ENCODE data around the gene COL21A1.

The COL21A1 gene

DNA sequence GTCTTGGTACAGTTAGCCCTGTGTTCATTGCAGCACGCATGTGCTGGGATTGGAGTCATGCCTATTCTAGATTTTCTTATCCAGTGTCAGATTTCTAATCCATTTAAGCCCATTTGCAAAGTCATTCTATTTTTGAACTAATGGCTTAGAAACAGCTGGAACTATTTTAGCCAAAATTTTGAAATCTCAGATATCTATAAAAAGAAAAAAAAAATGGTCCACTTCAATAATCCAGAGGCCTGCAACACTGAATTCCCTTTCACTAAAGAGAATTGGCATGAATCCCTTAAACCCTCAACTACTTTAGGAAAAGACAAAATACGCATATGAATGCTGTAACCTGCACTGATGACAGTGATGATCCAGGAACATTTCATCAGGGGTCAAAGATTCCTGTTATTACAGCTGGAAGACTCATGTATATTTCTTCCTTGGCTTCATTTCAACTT, 1.5 kb downstream of the COL21A1 start:
- no peak for DNase-seq (ENCODE audit: low read depth)

DNA sequence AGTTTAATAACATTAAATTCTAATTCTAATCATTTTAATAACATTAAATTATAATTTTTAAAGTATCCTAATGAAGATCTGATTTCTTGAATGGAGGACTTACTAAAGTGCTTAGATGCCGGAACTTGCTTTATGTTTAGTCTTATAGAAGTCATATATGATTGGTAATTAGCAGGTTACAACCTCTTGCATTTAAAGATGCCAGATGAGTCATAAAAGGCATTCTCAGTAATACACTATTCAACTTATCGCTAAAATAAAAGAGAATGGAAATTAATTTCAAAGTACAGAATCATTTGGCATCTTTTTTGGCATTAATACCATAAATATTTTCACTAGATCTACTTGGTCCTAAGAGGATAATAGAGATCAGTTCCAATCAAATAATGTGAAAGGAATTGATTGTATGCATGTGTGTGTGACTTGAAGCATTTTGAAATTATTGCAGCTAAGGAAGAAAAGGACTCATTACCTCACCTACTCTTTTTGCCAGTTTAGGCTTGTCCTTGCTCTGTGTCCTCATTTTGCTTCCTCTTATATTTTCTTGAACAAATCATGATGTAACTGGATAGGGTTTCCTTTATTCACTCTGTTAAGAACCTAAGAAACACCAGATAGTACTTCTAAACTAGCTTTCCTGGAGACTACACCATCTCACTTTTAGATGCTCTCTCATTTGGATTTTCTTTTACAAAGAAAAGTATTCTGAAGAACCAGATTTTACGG, 2.7 kb downstream of the COL21A1 start:
- DNase-seq (ENCODE audit: low read depth), result no peak

DNA sequence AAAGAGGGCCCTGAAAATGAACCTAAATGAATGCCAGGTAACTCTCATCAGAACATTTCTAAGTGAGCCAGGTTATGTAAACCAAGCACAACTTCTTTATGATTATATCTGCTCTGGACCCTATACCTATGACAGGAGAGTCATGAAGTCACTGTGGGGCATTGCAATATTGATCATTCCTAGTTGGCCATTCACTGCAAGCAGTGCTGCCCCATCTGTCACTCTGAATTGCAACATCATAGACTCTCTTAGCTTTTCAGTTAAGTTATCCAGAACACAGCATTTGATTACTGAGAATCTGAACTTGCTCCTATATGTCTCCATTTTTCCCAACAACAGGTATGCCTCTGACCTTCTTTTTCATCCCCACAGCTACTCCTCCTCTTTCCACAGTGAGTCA, 3.3 kb downstream of the COL21A1 start:
- DNase-seq (ENCODE audit: low read depth), result no peak

DNA sequence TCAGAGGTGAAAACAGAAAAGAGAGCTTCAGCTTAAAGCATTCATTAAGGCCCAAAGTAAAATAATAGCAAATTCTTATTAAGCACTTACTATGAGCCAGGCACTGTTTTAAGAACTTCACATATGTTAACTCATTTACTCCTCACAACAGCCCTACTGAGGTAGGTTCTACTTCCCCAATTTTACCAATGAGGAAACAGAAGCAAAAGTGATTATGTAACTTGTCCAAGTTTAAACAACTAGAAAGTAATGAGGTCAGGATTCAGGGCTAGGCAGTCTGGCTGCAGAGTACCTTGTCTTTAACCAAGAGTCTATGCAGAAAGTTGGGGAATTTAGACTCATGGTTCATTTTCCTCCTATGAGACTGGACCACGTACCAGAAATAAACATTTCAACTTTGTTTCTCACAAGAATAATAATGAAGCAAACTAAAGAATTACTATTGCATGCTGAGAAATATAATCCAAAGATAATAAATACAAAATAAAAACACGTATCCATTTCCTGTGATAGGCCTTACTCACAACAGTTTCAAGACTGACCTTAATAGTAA, 3.8 kb downstream of the COL21A1 start:
- no peak for DNase-seq (ENCODE audit: low read depth)

DNA sequence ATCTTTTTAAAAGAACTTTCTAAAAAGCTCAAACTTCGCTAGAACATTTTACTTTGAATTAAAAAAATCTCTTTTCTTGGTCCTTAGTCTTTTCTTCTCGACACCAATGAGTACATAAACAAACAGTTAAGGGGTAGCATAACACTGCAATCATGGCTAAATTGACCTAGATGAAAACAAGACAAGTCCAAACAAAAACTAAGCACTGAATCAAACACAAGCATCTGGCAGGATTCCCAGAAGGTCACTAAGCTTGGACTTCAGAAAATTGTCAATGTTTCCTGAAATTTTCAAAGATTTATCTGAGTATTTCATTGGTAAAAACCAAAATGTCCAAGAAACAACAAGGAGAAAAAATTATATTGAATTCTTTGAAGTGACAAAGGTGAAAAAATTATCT, 5.0 kb downstream of the COL21A1 start:
- DNase-seq (ENCODE audit: low read depth), result no peak

DNA sequence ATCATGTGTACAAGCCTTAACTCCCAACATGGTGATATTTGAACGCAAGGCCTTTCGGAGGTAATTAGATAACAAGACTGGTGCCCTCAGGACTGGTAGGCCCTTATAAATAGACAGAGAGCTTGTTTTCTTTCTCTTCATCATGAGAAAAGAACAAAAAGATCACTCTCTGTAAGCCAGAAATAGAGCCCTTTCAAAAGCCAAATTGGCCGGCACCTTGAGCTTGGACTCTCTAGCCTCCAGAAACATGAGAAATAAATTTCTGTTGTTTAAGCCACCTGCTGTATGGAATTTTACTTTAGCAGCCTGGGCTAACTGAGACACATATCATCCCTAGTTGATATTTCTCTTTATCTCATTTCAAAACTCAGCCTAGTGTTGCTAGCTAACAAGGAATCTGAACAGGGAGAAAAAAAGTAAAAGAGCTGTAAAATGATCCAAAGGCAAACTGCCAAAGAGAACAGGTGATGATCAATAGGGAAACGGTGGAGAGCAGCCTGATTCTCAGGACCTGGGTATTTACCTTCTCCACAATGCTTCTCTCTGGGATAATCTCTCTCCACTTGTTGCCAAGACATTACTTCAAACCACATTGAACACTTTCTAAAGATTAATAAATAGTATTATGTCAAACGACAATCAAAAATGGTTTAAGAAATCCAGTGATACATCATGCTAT, 6.1 kb downstream of the COL21A1 start:
- DNase-seq (ENCODE audit: low read depth), result no peak

DNA sequence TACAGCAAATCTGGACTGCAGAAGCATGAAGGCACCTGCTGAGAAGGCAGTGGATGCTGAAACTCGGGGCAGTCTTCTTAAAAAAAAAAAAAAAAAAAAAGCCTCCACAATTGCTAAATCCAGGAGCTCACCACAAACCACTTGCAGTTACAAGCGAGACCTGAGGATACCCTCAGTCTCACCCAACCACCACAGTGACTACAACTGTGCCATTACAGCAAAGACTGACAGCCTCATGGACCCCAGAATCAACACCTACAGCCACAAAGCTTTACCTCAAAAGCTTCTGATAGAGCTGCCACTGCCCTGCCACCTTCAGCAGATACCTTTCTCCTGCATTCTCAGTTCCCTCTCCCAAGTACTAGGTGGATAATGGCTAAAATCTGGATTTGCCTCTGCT, 9.0 kb downstream of the COL21A1 start:
- DNase-seq (ENCODE audit: low read depth), result no peak

DNA sequence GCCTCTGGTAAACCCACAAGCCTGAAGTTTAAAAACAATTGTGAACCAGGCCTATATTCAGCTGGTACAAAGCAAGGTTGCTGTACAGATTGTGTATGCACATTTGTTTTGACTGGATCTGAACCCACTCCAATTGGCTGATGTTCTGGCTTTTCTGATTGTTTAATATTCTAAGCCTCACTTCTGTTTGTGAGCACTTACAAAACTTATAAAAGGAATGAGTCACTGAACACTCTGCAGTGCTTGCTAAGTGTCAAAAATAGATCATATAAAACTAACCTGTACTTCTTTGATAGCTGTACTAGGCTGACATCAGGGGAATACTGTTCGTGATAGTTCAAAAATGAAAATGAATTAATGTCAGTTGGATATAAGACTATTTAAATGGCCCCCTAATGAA, 12.1 kb downstream of the COL21A1 start:
- no peak for DNase-seq (ENCODE audit: low read depth)

DNA sequence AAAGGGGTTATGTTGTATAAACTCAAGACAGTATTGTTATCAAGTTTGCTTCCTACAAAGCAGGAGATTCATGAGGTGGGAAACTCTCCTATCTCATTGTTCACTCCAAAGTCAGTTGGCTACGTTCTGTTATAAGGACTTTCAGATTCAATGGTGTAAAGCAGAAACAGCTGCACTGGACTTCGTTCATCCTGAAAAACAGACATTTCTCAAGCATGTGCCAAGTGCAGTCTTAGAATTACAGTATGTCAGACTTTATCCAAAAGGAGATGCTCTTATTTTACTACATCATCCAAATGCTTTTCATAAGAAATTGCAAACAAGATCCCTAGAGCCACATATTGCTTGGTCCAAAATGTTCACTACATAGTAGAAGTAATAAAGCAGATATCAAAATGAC, 14.9 kb downstream of the COL21A1 start:
- DNase-seq (ENCODE audit: low read depth), result no peak

DNA sequence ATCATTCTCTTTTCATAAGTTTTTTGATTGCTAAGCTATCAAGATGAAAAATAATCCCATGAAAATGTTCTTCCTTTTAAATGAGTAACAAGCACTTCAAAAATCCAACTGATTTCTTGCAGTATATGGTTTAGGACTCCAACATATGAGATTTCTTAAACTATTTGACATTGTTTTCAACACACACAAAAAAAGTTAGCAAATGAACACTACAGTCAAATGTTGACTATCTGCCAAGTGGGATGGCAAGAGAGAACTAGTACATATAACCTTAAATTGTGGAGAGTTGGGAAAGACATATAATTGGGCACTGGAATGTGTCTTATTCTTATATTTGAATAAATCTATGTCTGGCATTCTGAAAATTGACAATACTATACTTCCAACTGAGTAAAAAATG, 15.6 kb downstream of the COL21A1 start:
- DNase-seq (ENCODE audit: low read depth), result no peak

DNA sequence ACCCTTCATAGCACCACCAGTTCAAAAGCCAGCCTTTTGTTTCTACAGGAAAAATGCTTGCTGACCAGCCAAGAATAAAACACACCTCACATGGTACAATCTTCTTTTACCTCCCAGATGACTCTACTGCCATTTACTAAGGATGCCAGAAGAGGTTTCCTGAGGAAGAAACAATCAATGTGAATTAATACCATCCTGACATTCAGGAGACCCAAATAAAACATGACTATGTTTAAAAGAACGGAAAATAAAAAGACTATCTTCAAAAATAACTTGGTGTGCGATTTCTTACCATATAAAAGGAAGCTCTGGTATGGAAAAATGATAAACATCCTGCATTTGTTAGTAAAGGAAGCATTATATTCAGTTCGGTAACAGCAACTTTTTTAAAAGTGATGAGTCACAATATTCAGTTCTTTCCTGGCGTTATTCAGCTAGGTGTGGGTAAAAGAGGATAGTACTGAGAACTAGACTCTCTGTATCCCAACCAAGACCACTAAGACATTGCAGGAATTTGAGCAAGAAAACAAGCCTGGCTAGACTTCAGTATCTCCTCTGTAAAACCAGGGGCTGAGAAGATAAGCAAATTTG, 16.3 kb downstream of the COL21A1 start:
- no peak for DNase-seq (ENCODE audit: low read depth)

DNA sequence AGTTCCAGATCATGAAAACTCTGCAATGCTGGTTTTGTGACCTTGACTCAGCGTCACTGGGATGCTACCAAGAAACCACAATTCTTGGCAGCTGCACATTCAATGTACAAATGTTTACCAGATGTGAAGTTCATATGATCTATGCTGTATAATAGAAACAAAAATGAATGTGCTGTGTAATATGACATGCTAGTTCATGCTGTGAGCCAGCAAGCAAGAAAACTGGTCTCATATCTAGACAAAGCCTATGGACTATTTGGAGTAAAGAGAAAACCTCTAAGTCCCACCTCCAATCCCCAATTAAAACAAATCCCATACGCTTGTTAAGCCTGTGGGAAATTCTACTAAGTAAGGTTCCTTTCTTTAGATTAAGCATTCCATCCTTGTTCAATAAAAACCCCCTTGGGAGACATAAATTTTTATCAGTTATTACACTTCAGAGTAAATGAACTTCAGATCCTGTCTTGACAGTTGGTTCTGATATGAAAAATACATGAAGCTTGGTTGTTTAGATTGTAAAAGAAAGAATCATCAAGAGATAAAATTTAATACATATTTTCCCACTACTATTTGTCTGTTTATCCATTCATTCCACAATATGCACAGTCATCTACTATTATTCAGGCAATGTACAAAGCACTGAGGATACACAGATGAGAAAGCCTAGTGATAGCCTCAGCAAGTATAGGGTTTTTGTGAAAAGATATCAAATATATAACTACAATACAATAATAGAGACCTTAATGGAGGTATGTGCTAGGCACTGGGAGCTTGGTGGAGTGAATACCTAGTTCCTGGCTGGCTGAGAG, 20.1 kb downstream of the COL21A1 start:
- DNase-seq (ENCODE audit: low read depth), result no peak

DNA sequence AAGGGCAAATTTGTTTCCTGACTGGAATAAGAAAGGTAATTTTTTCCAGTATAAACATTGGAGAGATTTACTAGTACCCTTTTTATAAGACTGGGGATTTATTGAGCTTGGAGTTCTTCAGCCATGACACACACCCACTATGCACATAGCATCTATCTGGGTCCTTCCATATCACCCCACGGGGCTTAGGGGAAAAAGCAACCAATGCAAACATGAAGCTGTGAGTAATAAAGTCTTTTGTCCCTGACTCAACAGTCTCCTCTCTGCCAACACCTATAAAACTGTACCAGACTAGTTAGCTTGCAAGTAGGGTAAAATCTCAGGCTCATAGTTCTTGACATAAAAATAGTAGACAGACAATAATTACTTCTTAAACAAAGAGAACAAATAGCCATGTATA, 23.4 kb downstream of the COL21A1 start:
- no peak for DNase-seq (ENCODE audit: low read depth)

DNA sequence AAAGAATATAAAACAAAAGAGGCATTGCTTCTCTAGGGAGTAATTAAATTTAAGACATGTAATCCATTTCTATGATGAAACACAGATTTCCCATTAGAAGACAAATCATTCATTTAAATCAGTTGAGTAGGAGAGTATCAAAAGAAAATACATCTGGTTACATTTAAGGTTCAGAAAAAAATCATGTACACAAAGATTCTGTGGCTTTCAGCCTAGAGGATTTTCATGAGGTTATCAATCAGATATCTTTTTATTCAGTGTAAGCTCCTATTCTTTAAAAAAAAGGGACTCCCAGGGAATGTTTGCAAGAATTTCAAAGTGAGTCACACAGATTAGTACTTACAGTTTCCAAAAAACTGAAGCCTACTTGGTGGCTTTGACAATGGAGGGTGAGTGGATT, 24.9 kb downstream of the COL21A1 start:
- DNase-seq (ENCODE audit: low read depth), result no peak

DNA sequence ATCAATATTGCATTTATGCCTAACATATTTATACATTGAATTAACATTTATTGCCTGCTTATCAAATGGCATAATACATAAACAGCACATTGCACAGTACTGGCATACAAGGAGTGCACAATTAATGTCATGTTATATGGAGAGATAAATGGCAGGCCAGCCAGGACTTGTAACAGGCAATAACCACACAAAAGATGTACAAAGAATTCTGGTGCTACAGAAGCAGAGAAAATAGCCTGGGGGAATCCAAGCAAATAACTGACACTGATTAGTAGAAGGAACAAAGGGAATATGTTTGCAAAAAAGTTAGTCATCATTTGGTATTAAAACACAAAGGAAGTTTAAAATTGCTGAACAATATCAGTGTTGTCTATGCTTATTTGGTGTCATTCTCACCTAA, 27.3 kb downstream of the COL21A1 start:
- DNase-seq (ENCODE audit: low read depth), result no peak

DNA sequence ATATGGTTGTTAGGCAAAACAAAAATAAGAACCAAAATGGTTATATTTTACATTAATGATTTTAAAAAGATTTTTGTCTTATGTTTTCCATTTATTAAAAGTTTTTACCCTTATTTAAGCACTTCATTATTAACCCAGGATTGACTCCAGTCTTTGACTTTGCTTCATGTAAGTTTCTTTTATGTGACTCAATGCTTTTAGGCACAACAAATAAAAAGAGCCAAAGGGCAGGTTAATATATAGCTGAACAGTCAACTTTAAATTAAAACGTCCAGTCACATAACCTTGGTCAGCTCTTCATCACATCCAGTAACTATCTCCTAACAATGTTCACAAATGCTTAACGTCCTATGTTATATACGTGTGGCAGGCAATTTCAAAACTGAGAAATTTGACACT, 32.7 kb downstream of the COL21A1 start:
- DNase-seq (ENCODE audit: low read depth), result no peak

DNA sequence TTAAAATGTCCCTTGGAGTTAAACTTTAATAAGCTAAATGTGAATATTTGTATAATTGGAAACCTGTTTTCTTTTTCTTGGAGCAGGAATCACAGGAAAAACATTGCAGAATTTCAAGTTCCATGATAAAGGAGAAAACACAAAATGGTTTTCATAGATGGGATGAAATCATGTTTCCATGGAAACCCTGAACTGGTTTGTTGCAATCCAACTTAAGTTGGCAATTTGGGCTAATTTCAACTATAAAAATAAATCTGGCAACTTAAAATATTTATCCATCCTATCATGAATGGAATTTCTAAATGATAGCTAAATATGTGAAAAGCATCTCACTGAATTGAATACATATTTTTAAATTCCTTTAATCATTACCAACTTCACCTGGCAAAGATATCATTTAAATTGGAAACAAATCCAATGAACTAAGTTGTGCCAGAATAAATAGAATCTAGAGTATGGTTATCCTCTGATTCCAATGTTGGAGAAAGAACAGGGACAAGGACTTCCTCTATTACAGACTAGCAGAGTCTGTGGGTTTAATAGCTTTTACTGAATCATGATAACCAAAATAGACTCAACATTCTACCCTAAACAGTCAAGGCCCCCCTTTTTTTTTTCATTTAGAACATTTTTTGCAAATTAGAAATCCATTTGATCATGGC, 33.2 kb downstream of the COL21A1 start:
- no peak for DNase-seq (ENCODE audit: low read depth)

DNA sequence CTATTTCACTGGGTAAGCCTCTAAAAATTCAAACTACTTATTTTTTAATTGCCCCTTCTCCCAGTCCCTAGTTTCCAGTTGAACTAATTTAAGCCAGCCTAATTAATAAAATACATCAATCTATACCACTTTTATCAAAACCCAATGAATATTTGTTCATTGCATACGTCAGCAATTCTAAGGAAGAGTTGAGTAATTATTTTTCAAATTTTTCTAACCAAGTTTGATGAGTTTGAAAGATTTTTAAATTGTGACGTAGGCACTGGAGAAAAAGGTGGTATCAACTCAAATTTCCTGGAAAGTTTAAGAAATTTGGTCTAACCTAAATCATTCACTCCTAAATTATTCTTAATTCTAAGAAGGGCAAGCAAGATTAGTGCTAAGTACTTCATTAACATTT, 35.7 kb downstream of the COL21A1 start:
- DNase-seq (ENCODE audit: low read depth), result no peak

DNA sequence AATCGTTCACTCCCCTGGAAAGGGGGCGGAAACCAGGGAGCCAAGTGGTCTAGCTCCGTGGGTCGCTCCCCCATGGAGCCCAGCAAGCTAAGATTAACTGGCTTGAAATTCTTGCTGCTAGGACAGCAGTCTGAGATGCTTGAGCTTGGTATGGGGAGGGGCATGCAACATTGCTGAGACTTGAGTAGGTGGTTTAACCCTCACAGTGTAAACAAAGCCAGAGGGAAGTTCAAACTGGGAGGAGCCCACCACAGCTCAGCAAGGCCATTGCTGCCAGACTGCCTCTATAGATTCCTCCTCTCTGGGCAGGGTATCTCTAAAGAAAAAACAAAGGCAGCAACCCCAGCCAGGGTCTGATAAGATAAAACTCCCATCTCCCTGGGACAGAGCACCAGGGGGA, 43.2 kb downstream of the COL21A1 start:
- no peak for DNase-seq (ENCODE audit: low read depth)

DNA sequence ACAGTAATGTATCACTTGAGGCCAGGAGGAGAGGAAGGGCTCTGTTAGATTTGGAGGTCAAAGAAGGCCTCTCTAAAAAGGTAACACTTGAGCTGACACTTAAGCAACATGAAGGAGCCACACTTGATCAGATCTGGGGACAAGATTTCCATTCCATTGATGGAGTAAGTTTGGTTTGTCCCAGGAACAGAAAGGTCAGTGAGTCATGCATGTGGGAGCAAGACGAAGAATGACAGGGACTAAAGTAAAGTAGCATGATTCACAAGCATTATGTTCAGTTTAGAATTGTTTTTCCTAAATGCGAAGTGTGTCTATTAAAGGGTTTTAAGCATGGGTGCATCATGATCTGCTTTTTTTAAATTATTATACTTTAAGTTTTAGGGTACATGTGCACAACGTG, 47.4 kb downstream of the COL21A1 start:
- no peak for DNase-seq (ENCODE audit: low read depth)

DNA sequence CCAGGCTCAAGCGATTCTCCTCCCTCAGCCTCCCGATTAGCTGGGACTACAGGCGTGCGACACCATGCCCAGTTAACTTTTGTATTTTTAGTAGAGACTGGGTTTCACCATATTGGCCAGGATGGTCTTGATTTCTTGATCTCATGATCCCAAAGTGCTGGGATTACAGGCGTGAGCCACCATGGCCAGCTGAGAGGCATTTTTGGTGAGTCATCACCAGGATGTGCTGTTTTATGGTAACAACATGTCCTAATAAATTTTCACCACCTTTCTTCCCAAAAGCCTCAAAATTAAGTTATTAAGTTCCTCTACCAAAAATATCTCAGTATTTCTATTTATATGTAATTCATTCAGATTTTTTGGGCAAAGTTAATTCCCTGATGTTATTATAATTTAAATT, 53.5 kb downstream of the COL21A1 start:
- DNase-seq (ENCODE audit: low read depth), result no peak

DNA sequence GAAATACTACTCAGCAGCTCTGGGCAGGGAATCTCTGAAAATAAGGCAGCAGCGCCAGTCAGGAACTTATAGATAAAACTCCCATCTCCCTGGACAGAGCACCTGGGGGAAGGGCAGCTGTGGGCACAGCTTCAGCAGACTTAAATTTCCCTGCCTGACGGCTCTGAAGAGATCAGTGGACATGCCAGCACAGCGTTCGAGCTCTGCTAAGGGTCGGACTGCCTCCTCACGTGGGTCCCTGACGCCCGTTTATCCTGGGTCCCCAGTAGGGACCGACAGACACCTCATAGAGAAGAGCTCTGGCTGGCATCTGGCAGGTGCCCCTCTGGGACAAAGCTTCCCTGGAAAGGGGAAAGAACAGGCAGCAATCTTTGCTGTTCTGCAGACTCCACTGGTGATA, 59.0 kb downstream of the COL21A1 start:
- no peak for DNase-seq (ENCODE audit: low read depth)
